Panc1 (cell line): Measurements from ENCODE around the gene MBTD1. TPM values are rescaled to one million over a fixed set of nuclear protein-coding genes. Genes with fewer than 3 reads are reported as not detected.

Source experiments
- ATAC-seq: fragments of 200-7000 bp; cut with Tn5 transposase; 2 replicates; pipeline ENCODE4 v1.9.1; 2020; ENCODE audit warnings: mild to moderate bottlenecking, moderate library complexity
- BruUV-seq: library from RNA; stranded (reverse); fragments of 400-500 nt; replicated peaks from 2 replicates; lab custom pipeline; 2021; lab: Mats Ljungman, UMichigan
- CTCF ChIA-PET: fragments of 300-600 bp; sonication (Branson Sonifier 250); formaldehyde crosslinking; loops from one replicate; lab custom pipeline; 2022; ENCODE audit warnings: antibody characterized with exemption; lab: Charles Lee
- POLR2A ChIA-PET: fragments of 300-600 bp; sonication (Branson Sonifier 250); formaldehyde crosslinking; loops from one replicate; lab custom pipeline; 2022; ENCODE audit warnings: antibody characterized with exemption; lab: Charles Lee
- DNase-seq: peaks from one replicate; pipeline ENCODE4 v3.0.0-alpha.2; 2010; ENCODE audit warnings: low read depth, low spot score
- H3K27ac ChIP-seq: 2 replicates; pipeline ENCODE4 v1.5.1; 2011; ENCODE audit warnings: mild to moderate bottlenecking, low read length, inconsistent platforms
- H3K27me3 ChIP-seq: fragments of 200-500 bp; sonication (Bioruptor generic); 2 replicates; pipeline ENCODE4 v1.6.0; 2014; ENCODE audit warnings: low read length, inconsistent platforms; ENCODE audit not compliant: control insufficient read depth, insufficient read depth
- H3K36me3 ChIP-seq: fragments of 200-500 bp; sonication (Bioruptor generic); 2 replicates; pipeline ENCODE4 v1.5.1; 2014; ENCODE audit warnings: inconsistent platforms, mild to moderate bottlenecking, low read length, moderate library complexity; ENCODE audit not compliant: control insufficient read depth, insufficient read depth
- H3K4me1 ChIP-seq: 2 replicates; pipeline ENCODE4 v1.5.1; 2011; ENCODE audit warnings: inconsistent platforms, mild to moderate bottlenecking, low read length, moderate library complexity; ENCODE audit not compliant: control insufficient read depth, insufficient read depth
- H3K4me3 ChIP-seq, 2 experiments: 2 replicates each; pipeline ENCODE4 v1.5.1; 2011 to 2012; ENCODE audit warnings: low read depth in 2 of 2, low read length in 2 of 2, mild to moderate bottlenecking in 2 of 2, inconsistent platforms in 1 of 2, moderate library complexity in 1 of 2
- H3K9me3 ChIP-seq: fragments of 200-500 bp; sonication (Bioruptor generic); 2 replicates; pipeline ENCODE4 v1.5.1; 2014; ENCODE audit warnings: low read depth, mild to moderate bottlenecking, inconsistent platforms, low read length, moderate library complexity; ENCODE audit not compliant: control insufficient read depth, insufficient read depth
- CTCF ChIP-seq: fragments of 450-650 bp; IDR thresholded peaks from 2 replicates; pipeline ENCODE4 v1.5.1; 2017; ENCODE audit warnings: mild to moderate bottlenecking
- POLR2AphosphoS5 ChIP-seq: IDR thresholded peaks from 2 replicates; pipeline ENCODE4 v1.6.1; 2012; ENCODE audit warnings: mild to moderate bottlenecking, low read depth, low read length, moderate library complexity
- REST ChIP-seq, 2 experiments: IDR thresholded peaks; 2 replicates each; pipeline ENCODE4 v1.6.1; 2011 to 2012; ENCODE audit warnings: low read depth in 2 of 2, control low read depth in 1 of 2, low read length in 1 of 2, mild to moderate bottlenecking in 1 of 2, moderate library complexity in 1 of 2; ENCODE audit not compliant: insufficient read depth in 1 of 2
- SIN3A ChIP-seq: IDR thresholded peaks from 2 replicates; pipeline ENCODE4 v1.6.1; 2012; ENCODE audit warnings: low read depth, mild to moderate bottlenecking, low read length, moderate library complexity, borderline replicate concordance; ENCODE audit not compliant: insufficient read depth
- TCF7L2 ChIP-seq: IDR thresholded peaks from 2 replicates; pipeline ENCODE4 v1.6.1; 2011; ENCODE audit warnings: mild to moderate bottlenecking, low read depth, low read length, inconsistent platforms
- in situ Hi-C: cut with HindIII; loops from 2 replicates; pipeline ENCODE4 v1.10.0; 2016; ENCODE audit warnings: low sequenced_read_pairs, low pct_unique_long_range_greater_than_20kb
- intact Hi-C: fragments of 100-400 bp; cut with micrococcal nuclease; formaldehyde crosslinking; loops from one replicate; pipeline ENCODE4 v1.10.0; 2022; ENCODE audit not compliant: unreplicated experiment
- total RNA-seq: library from RNA; stranded (reverse); gene quantifications from one replicate; pipeline ENCODE4 v1.2.1, GENCODE V29; 2021; ENCODE audit not compliant: unreplicated experiment

The MBTD1 gene
- total RNA-seq, 1 experiment from 2014 or later: 16.6 TPM

- CTCF ChIA-PET: no interaction called here
- H3K36me3 ChIP-seq: peaks cover 16% of the 10 kb centered on the region
- no peaks in the 10 kb centered on the region for H3K27me3 ChIP-seq
- DNase-seq (no peak), ATAC-seq (no peak)
- no peak overlapping the region for H3K27ac ChIP-seq
- BruUV-seq: no TSS peak
- in situ Hi-C loops (no loop called here), intact Hi-C loops (no loop called here)
- no peaks in the 10 kb centered on the region for H3K4me1 ChIP-seq
- no peak for TF ChIP-seq REST (IDR thresholded peaks at IDR 0.05; ENCODE audit: insufficient read depth in 1 of 2, low read depth in 2 of 2, low read length in 1 of 2)
- no peak for TF ChIP-seq TCF7L2
- TF ChIP-seq CTCF: no peak
- TF ChIP-seq SIN3A: no peak
- no peak for TF ChIP-seq POLR2AphosphoS5
- POLR2A ChIA-PET: no interaction called here
- no peaks in the 10 kb centered on the region for H3K9me3 ChIP-seq
- no peak overlapping the region for H3K4me3 ChIP-seq
Observed at GRCh38 chr17:51224402-51225262, 35.2 kb downstream of the MBTD1 start.

GRCh38 chr17:51221322-51221721 is 38.5 kb downstream of the MBTD1 start:
- no TSS peak for BruUV-seq
- no peaks in the 10 kb centered on the region for H3K27me3 ChIP-seq
- POLR2A ChIA-PET: no interaction called here
- in situ Hi-C loops (no loop called here), intact Hi-C loops (no loop called here)
- ATAC-seq: no peak
- H3K4me3 ChIP-seq: no peak overlapping the region
- CTCF ChIA-PET: no interaction called here
- no peak for TF ChIP-seq POLR2AphosphoS5
- TF ChIP-seq TCF7L2: no peak
- no peak for TF ChIP-seq REST (IDR thresholded peaks at IDR 0.05; ENCODE audit: insufficient read depth in 1 of 2, low read depth in 2 of 2, low read length in 1 of 2)
- TF ChIP-seq SIN3A: no peak
- TF ChIP-seq CTCF: no peak
- peaks cover 27% of the 10 kb centered on the region for H3K36me3 ChIP-seq
- H3K4me1 ChIP-seq: no peaks in the 10 kb centered on the region
- no peak for DNase-seq
- H3K27ac ChIP-seq: no peak overlapping the region
- H3K9me3 ChIP-seq: no peaks in the 10 kb centered on the region
